HG02588 (cell line): ENCODE results near the gene TBC1D24.
"Not testable (repeated sequence)": the region's sequence is repeated elsewhere in the genome, so short reads cannot be mapped to it uniquely, and the experiment has no call there.

Experiments
- ATAC-seq: cut with Tn5 transposase; IDR thresholded peaks from one replicate; pipeline ENCODE4 v1.9.1; 2021; ENCODE audit warnings: mild to moderate bottlenecking, moderate library complexity; ENCODE audit not compliant: unreplicated experiment

Gene TBC1D24

DNA sequence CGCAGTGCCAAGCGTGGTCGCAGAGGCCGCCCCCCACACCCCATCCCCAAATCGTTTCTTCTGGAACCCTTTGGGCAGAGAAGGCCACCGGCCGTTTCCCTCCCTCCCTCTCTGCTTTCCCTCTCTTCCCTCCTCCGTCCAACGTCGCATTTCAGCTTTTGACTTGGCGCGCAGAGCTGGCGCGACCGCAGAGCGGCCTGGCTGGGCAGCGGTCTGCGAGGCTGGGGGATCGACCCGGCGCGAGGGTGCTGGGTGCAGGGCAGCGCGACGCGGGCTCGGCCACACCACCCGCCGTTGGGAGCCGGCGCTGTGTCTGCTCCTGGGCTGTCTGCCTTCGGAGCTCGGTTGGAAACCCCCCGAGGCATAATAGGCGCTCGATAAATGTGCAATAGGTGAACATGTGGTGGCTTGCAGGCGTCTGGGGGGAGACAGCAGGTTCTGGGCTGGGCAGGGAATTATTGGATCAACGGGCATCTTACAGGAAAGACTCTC lies 6.6 kb upstream of the TBC1D24 start:
- ATAC-seq = no peak

- no peak for ATAC-seq
Observed at GRCh38 chr16:2468725-2469398, 6.1 kb upstream of the TBC1D24 start.

- ATAC-seq = no peak
Observed at GRCh38 chr16:2469399-2470233, 5.3 kb upstream of the TBC1D24 start.

GRCh38 chr16:2470234-2470601 lies 4.7 kb upstream of the TBC1D24 start:
- no peak for ATAC-seq

- no peak for ATAC-seq
Observed at GRCh38 chr16:2470603-2471015, 4.3 kb upstream of the TBC1D24 start.

GRCh38 chr16:2471016-2471652 lies 3.8 kb upstream of the TBC1D24 start, which contains the start of gene NTN3:
Gene NTN3, plus strand, starts transcription at chr16:2471297. Its CDS starts 405 bp downstream, at chr16:2471702.
- no peak for ATAC-seq

DNA sequence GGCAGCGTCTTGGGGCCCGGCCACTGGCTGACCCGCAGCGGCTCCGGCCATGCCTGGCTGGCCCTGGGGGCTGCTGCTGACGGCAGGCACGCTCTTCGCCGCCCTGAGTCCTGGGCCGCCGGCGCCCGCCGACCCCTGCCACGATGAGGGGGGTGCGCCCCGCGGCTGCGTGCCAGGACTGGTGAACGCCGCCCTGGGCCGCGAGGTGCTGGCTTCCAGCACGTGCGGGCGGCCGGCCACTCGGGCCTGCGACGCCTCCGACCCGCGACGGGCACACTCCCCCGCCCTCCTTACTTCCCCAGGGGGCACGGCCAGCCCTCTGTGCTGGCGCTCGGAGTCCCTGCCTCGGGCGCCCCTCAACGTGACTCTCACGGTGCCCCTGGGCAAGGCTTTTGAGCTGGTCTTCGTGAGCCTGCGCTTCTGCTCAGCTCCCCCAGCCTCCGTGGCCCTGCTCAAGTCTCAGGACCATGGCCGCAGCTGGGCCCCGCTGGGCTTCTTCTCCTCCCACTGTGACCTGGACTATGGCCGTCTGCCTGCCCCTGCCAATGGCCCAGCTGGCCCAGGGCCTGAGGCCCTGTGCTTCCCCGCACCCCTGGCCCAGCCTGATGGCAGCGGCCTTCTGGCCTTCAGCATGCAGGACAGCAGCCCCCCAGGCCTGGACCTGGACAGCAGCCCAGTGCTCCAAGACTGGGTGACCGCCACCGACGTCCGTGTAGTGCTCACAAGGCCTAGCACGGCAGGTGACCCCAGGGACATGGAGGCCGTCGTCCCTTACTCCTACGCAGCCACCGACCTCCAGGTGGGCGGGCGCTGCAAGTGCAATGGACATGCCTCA lies 3.1 kb upstream of the TBC1D24 start:
- no peak for ATAC-seq

GRCh38 chr16:2472488-2472864 lies 2.5 kb upstream of the TBC1D24 start:
- ATAC-seq = no peak

- no peak for ATAC-seq
Observed at GRCh38 chr16:2472885-2473445, 2.0 kb upstream of the TBC1D24 start.

- no peak for ATAC-seq
Observed at GRCh38 chr16:2473446-2473926, 1.4 kb upstream of the TBC1D24 start.

GRCh38 chr16:2473999-2474876 lies 689 bp upstream of the TBC1D24 start:
- ATAC-seq = peak; percentile 19

GRCh38 chr16:2475413-2476344 lies 752 bp downstream of the TBC1D24 start:
- no peak for ATAC-seq

GRCh38 chr16:2476345-2476720 lies 1.4 kb downstream of the TBC1D24 start:
- no peak for ATAC-seq

DNA sequence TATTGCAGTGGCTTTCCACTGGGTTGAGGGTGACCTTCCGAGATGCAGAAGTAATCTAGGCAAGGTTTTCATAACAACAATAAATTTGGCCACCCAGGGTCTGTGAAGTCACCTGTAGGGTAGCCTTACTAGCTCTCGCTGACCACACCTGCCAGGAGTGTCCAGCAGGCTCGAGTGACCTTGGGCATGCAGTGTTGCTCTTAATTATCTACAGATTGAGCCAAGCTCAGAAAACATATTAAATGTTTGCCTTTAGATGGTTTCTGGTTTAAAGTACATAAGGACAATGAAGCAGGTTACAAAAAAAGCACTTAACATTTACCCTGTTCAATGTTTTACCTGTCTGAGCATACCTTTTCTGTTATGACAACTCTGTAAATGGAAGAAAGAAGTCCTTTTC lies 1.8 kb downstream of the TBC1D24 start:
- ATAC-seq = no peak

DNA sequence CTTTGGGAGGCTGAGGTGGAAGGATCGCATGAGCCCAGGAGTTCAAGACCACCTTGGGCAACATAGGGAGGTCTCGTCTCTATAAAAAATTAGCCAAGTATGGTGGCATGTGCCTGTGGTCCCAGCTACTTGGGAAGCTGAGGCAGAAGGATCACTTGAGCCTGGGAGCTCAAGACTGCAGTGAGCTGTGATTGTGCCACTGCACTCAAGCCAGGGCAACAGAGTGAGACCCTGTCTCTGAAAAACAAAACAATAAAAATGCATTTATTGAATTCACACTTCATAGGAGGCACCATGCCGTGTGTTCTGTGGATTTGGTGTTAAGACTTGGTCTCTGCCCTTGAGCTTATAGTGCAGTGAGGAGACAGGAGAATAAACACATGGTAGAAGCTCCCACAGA lies 2.4 kb downstream of the TBC1D24 start:
- no peak for ATAC-seq

GRCh38 chr16:2478279-2478678 lies 3.4 kb downstream of the TBC1D24 start:
- ATAC-seq = no peak

DNA sequence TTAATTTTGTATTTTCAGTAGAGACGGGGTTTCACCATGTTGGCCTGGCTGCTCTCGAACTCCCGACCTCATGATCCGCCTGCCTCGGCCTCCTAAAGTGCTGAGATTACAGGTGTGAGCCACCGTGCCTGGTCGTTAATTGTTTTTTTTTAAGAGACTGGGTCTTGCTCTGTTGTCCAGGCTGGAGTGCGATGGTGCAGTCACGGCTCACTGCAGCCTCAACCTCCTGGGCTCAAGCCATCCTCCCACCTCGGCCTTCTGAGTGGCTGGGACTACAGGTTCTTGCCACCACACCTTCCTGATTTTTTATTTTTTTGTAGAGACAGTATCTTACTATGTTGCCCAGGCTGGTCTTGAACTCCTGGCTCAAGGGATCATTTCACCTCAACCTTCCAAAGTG lies 5.1 kb downstream of the TBC1D24 start:
- not testable (repeated sequence) for ATAC-seq

DNA sequence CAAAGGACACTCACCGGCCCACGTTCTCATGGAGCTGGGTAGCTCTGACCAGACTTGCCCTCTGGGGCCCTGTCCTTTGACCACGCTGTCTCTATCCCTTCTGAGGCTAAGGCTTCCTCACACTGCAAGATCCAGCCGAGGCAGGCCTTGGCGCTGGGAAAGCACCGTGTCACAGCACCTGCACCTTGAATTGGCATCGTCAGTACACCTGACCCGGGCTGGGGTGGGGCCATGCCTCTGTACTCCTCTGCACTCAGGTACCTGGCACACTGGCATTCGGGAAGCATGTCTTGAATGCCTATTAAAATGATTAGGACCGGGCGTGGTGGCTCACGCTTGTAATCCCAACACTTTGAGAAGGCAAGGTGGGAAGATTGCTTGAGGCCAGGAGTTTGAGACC lies 6.0 kb downstream of the TBC1D24 start:
- ATAC-seq = no peak
